Measurements from ENCODE around the gene DSC1.
"Not testable (repeated sequence)": the region's sequence is repeated elsewhere in the genome, so short reads cannot be mapped to it uniquely, and the experiment has no call there.

The DSC1 gene

DNA sequence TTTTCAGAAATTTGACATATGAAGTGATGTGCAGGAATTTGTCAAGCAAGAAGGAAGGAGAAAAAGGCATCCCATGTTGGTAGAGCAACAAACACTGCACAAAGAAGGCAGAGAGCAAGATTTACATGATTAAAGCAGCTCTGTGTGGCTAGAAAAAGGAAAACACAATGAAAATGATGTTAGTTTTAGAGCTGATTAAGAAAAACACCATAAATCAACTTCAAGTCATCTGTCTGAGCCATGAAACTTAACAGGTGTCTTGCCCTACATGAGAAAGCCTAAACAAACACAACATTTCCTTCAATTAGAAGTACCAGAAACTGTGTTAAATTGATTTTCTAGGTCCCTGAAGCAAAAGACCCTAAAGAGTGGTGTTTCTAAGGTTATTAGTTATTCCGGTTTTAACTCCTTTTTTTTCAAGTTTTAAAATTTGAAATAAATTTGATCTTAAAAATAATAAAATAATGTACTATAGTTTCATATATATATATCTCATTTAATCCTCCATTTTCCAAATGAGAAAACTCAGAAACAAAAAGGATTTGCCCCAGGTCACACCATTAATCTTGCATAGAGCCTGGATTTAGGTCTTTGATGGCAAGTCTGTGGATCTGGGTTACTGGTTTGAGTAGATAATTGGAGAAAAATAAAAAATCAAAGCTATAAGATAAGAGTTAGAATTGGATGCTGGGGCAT, 8.6 kb upstream of the DSC1 start:
- DNase-seq = no peak

DNA sequence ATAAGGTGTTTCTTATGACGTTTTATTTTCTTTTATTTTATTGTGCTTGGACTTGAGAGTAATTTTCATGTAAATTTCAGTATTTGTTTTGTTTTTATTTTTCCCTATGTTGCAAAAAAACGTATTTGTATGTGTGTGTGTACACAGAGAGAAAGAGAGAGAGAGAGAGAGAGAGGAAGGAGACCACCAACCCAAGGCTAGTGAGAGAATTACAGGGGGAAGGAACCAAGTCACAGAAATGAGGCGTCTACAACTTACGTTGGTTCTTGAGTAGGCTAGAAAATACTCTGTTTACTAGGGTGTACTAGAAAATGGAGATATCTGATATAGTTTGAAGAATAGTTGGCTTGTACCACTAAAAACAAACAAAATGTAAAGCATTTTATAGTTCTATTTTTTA, 7.7 kb upstream of the DSC1 start:
- DNase-seq = no peak

DNA sequence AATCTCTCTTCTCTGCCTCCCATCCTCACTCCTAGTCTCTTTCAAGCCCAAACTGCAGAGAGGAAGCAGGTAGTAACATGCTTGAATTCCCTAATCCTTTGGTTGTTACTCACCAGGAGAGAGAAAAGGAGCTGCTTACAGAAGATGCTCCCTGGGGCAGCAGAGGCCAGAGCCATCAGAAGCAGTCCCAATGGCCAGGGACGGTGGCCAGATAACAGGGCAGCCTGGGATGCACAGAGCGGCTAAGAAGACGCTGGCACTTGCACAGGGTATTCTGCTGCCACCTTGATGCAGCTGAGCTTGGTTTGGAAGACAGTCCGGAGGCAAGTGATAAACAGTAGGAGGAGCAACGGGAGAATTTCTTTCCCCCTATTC, 250 bp downstream of the DSC1 start:
- no peak for DNase-seq

DNA sequence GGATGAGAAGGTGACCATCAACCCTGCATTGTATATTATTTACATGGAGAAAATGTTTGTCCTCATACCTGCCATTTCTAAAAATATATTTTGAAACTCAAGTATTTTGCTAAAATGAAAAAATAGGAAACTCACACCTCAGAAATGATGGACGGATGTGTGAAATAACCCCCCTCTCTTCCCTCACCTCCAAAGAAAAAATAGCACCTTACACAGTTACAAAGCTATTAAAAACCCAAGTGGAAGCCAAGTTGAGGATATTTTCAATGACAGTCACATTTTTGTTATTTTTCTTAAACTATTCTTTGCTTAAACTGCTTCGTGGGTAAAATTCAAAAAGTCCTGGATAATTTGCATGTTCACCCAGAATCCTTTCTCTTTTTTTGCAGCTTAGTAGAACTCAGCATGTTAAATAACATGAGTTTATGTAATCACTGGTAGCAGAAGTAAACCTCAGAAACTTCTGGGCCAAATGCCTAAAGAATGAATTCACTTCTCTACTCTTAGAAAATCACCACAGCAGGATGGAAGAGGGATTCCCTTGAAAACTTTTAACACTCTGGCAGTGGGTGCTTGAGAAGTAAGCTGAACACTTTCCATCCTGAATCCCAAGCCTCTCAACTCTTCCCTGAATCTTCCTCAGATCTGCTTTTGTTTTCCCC, 768 bp downstream of the DSC1 start:
- DNase-seq = no peak

DNA sequence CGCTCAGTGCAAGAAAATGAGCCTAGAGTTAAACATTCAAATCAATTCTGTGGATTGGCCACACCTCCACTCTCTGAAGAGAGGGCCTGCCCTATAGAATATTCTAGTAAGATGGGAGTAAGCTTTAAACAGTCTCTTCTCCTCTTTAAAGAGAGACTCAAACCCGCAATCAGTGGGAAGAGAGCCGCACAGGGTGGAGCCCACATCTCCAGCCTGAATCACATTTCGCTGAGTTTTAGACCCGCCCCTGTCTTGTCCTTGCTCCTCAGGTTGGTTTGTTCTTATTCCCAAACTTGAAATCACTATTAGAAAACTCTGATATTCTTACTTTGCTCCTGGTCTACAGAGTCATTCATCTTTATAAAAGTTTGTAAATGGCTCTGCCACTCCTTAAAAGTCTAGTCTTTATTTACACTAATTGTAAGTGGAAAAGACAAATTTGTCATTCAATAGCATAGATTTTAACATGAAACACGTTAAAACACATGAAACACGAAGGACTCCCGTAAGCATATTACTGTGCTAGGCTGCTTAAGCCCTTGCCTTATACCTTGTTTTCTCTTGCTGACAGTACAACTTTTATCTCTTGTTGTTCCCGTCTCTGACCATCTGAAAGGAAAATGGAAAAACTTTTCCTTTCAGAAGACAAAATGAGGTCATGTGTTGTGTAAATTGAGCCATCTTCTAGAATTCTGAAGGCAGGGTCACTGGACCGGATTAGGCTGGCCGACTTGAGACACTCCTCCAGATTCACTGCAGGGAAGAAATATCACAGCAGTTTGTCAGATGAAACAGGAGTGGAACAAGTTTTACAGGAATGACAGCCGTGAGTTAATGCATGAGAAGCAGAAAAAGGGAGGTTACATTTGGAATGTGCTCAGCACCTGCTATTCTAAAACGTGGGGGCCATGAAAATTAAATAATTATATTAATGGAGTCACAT, 5.6 kb downstream of the DSC1 start:
- no peak for DNase-seq

- DNase-seq = no peak
Measured at GRCh38 chr18:31155498-31155897, 7.2 kb downstream of the DSC1 start.

DNA sequence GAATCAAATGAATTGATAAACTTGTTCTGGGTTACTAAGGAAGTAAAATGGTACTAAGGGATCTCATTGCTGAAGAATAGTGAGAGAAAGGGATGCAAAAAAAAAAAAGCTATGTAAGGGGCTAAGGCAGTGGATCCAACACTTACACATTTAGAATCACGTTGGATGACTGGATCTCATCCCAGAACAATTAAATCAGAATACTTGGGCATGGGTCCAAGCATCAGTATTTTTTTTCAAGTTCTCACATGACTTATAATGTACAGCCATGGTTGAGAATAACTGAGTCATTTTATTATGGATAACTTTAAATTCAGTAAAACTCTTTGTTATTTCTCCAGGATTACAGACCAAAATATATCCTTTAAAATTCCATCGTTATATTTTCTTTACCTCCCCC, 8.5 kb downstream of the DSC1 start:
- no peak for DNase-seq

GRCh38 chr18:31149351-31149750, 13.3 kb downstream of the DSC1 start:
- DNase-seq = no peak

DNA sequence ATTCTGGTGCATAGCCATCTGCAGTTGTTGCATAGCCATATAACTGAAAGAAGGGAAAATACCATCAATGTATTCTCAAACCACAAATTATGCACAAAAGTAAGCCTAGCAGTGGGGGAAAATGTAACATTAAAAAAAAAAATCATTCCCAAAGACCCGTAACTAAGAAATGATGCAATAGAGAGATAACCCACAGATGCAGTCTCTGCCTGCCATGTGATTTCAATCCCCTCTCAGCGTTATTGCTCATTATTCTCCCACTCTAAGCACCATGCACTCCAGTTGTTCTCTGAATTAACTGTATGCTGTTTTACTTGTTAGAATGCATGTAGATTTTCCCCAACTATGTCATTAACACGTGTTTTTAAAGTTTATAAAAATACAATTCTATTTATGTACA, 14.1 kb downstream of the DSC1 start:
- no peak for DNase-seq

- no peak for DNase-seq
Measured at GRCh38 chr18:31146809-31147208, 15.8 kb downstream of the DSC1 start.

DNA sequence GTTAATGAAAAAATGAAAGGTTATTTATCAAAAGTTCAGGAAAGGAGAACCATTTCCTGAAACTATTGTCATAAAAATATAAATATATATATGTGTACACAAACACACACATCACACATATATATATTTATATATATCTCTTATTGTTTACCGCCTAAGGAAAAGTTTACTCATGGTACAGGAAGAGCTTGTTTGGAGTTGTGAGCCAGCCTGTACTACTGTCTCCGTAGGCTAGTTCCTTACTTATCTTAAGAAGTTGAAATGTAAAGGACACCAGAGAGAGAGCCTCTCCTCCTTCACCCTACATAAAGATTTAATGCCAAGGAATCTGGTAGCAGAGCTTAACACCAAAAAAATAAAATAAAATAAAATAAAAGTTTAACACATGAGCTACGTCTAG, 19.6 kb downstream of the DSC1 start:
- no peak for DNase-seq

GRCh38 chr18:31138709-31139108, 23.9 kb downstream of the DSC1 start:
- no peak for DNase-seq

DNA sequence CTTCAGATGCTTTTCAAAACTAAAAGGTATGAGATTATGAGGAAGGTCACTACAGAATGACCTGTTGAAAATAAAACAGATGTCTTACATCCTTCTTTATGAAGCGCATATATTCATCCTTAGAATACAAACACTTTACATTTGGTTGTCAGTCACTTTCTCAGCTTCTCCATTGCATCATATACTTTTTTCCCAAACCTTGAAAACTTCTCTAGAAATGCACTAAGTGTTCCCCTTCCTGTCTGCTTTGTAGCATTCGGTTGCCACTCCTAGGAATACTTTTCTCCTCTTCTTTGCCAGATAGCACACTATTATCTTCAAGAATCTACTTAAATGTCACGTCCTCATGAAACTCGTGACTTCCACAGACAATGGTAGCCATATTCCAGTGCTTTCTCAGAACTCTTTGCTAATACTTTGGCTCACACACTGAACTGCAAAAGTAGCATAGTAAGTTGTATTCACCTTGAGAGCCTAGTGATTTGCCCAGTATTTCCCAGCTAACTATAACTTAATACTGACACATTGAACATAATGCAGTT, 27.6 kb downstream of the DSC1 start:
- DNase-seq = no peak

- no peak for DNase-seq
Measured at GRCh38 chr18:31129398-31130115, 33.1 kb downstream of the DSC1 start.

DNA sequence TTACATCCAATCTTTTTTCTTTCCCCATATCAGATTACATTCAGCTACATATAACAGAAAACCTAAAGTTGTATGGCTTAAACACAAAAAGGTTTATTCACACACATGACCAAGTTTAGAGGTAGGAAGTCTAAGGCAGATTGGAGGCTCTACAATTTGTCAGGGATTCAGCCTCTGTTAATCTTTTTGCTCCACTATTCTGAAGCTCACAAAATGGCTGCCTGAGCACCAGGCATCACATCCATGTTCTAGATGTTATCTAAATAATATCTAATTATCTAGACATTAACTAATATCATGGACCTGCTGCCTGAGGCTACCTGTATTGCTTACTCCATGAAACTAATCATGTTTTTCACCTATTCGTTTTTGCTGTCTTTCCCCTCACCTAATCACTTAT, 36.8 kb downstream of the DSC1 start:
- no peak for DNase-seq

- not testable (repeated sequence) for DNase-seq
Measured at GRCh38 chr18:31123125-31123524, 39.5 kb downstream of the DSC1 start.

DNA sequence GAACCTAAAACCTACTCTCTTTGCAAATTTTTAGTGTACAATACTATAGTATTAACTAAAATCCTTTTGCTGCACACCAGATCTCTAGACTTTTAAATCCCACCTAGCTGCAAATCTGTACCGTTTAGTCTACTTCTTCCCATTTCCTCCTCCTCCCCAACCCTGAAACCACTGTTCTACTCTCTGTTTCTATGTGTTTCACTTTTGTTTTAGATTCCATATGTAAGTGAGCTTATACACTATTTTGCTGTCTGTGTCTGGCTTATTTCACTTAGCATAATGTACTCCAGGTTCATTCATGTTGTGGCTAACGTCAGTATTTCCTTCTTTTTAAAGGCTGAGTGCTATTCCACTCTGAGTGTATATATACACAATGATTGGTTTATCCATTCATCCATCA, 42.1 kb downstream of the DSC1 start:
- DNase-seq = no peak

DNA sequence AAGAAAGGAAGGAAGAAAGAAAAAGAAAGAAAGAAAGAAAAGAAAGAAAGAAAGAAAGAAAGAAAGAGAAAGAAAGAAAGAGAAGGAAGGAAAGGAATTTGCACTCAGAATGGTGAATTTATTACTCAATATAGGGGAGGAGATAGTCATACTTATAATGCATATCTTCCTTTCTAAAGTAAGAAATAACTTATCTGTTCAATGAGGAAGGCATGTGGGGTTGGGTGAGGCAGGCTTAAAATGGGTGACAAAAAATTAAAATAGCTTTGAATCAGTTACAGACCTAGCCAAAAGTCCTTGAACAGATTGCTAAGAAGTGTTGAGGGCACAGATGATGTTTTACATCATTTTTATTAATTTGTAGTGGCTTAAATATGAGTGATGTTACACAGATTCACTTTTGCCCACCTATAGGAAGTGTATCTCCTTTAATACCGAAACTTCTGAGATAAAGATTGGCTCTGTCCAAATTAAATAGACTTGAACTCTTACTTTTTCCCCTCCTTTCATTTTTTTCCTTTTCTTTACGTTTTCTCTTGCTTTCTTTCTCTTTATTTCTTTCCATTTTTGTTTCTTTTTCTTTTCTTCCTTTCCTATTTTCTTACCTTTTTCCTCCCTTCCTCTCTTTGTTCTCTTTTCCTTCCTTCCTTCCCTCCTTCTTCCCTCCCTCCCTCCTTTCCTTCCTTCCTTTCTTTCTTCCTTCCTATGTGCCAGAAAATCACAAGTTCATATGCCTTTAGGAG, 45.6 kb downstream of the DSC1 start:
- no peak for DNase-seq

DNA sequence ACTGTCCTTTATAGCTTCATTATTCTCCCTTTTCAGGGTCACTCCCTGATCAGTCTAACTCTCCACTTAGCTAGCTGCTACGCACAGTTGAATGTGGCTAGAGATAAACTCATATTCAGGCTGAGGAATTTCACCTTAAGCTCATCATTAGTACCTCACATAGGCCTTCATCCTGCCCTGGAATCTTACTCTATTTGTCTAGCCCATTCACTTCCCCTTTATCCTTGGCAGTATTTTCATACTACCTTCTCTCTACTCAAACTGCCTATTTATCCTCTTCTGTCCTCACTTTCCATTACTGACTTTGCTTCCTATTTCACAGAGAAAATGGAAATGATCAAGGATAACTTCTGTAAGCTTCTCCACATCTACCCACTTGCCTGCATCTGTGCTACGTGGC, 49.9 kb downstream of the DSC1 start:
- DNase-seq = no peak

DNA sequence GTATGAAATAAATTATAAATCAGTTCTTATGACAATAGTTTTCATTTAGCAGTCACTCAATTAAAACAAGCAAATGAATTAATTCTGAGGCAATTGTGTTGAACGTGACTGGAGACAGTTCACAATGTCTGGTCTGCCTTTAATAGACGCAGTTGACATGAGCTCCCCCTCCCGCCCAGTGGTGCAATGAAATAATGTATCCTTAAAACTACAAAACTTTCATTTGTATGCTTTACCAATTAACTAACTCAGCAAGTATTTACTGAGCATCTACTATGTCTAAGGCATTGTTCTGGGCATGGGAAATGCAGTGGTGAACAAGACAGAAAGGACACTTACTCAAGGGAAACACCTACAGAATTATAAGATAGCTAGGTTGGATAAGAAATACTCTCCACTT, 56.9 kb downstream of the DSC1 start:
- DNase-seq = no peak

GRCh38 chr18:31104444-31104843, 58.2 kb downstream of the DSC1 start:
- DNase-seq = no peak

GRCh38 chr18:31103423-31103822, 59.2 kb downstream of the DSC1 start:
- no peak for DNase-seq

Measured in NCI-H146 (cell line).